ENCODE results near the gene ROBO4.

The ROBO4 gene

DNA sequence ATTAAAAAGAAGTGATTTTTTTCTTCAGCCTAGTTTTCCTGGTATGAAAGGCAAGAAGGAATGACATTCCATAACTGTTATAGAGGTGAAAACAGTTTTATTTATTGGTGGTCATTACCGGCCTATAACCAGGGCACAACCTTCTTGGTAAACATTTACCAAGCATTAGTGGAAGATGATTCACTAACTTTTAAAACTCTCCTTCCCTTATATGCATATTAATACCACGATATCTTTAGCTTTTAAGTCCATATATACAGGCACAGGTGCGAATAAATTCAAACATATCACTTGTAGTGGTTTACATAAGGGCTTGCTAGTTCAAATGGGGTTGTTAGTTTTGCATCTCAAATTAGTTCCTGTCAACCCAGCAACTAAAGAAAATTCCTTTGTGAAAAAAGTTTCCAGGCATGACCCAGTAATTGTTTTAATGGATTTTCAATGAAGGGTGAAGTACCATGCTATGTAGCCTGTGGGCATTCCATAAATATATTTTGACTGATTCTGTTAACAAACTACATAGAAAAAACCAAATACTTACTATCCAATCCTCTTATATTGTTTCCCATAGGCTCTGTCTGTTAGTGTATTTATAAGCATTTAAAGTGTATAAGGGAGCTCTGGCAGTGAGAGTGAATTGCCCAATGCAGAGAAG, 63.0 kb downstream of the ROBO4 start:
- no peak overlapping the region for H3K4me3 ChIP-seq (ENCODE audit: low read depth, low read length)
- in situ Hi-C loops (cut with HindIII; ENCODE audit: low sequenced_read_pairs) = loop anchor here (5.0 kb wide), 1 partner anchor 212 kb away; the partner anchor contains the start of gene TBRG1
- no peak for TF ChIP-seq CTCF (IDR thresholded peaks at IDR 0.05; ENCODE audit: low read depth, low read length, missing control alignments)
- no peak for DNase-seq (ENCODE audit: low read depth)
